Ovary (tissue), 3 donors: ENCODE data around the gene CACNA2D3.

Source experiments
- POLR2A ChIP-seq: fragments of 450-650 bp; IDR thresholded peaks from one replicate; pipeline ENCODE4 v1.6.1; 2017; ENCODE audit warnings: antibody characterized with exemption, mild to moderate bottlenecking, moderate library complexity
- TF ChIP-seq, protein P1 (sequence below), 3 donors: fragments of 450-650 bp in 2 of 3; fragments of 200-600 bp in 1 of 3; IDR thresholded peaks; one replicate each; pipeline versions ENCODE4 v1.5.1 to v1.8.0; 2016 to 2022; ENCODE audit warnings: antibody characterized with exemption in 3 of 3, mild to moderate bottlenecking in 1 of 3
- donor health status: DM: no; HTN: no; CAD: no.

DNA sequence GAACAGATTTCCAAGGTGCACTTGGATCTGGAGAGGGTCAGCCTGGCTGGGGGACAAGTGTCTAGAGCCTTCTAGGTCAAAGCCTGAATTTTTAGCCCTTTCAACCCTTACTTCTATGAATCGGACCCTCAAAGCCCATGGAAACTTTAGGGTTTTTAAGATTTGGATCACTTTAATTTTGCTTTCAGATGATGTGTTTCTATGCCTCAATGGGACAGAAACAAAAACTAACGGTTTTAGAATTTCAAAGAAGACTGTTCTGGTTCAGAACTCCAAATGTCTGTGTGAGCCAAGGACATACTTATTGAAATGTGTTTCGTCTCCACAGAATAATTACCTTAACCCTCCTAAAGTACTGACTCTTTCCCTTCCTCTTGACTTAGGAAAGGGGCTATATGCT lies 538.8 kb downstream of the CACNA2D3 start:
- TF ChIP-seq, protein P1, sequence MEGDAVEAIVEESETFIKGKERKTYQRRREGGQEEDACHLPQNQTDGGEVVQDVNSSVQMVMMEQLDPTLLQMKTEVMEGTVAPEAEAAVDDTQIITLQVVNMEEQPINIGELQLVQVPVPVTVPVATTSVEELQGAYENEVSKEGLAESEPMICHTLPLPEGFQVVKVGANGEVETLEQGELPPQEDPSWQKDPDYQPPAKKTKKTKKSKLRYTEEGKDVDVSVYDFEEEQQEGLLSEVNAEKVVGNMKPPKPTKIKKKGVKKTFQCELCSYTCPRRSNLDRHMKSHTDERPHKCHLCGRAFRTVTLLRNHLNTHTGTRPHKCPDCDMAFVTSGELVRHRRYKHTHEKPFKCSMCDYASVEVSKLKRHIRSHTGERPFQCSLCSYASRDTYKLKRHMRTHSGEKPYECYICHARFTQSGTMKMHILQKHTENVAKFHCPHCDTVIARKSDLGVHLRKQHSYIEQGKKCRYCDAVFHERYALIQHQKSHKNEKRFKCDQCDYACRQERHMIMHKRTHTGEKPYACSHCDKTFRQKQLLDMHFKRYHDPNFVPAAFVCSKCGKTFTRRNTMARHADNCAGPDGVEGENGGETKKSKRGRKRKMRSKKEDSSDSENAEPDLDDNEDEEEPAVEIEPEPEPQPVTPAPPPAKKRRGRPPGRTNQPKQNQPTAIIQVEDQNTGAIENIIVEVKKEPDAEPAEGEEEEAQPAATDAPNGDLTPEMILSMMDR (IDR thresholded peaks at IDR 0.05): no peak
- TF ChIP-seq POLR2A: no peak
